ENCODE data around the gene LTBP1. TPM values are rescaled to one million over a fixed set of nuclear protein-coding genes. Genes with fewer than 3 reads are reported as not detected.

Gene LTBP1
- total and polyA plus RNA-seq, 4 donors, result 5.8 to 57.6 (median 10.2) TPM

DNA sequence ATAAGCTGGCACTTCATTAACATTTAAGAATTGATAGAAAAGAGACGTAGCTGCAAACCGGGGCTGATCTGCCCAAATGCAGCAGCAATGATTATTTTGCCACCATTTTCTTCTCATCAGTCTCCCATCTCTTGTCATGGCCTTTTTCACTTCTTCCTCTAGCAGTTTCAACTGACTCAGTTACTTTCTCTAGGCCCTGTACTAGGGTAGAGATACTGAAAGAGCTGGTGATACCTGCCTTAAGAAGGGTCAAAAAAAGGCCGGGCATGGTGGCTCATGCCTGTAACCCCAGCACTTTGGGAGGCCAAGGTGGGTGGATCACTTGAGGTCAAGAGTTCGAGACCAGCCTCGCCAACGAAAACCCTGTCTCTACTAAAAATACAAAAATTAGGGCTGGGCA is 127.4 kb downstream of the LTBP1 start:
- H3K36me3 ChIP-seq (ENCODE audit: control insufficient read depth in 4 of 4, insufficient read depth in 3 of 4, low read depth in 1 of 4, low read length in 3 of 4), result no peaks in the 10 kb centered on the region
- WGBS, result 95% methylated on average over 6 of the region's 6 CpGs
- H3K27ac ChIP-seq (ENCODE audit: low read depth in 1 of 2, low read length in 2 of 2), result no peak overlapping the region
- peaks cover 0 to 13% (median 4%) of the 10 kb centered on the region in 4 donors for H3K4me1 ChIP-seq (ENCODE audit: control insufficient read depth in 4 of 4, insufficient read depth in 4 of 4, low read length in 3 of 4)
- H3K4me3 ChIP-seq (ENCODE audit: low read depth in 1 of 3, low read length in 3 of 3), result no peak overlapping the region
- H3K27me3 ChIP-seq (ENCODE audit: control insufficient read depth in 4 of 4, insufficient read depth in 4 of 4, low read length in 3 of 4), result no peaks in the 10 kb centered on the region
- TF ChIP-seq HNF4A (conservative IDR thresholded peaks at IDR 0.05), result no peak
- TF ChIP-seq, protein P1, sequence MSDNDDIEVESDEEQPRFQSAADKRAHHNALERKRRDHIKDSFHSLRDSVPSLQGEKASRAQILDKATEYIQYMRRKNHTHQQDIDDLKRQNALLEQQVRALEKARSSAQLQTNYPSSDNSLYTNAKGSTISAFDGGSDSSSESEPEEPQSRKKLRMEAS (IDR thresholded peaks at IDR 0.05), result no peak
- no peak for DNase-seq (ENCODE audit: low spot score)
- no peak overlapping the region for H3K9ac ChIP-seq (ENCODE audit: low read depth in 1 of 2, low read length in 2 of 2)
- H3K9me3 ChIP-seq (ENCODE audit: control insufficient read depth in 4 of 4, low read length in 3 of 4), result no peaks in the 10 kb centered on the region

- no peak overlapping the region for H3K9ac ChIP-seq (ENCODE audit: low read depth in 1 of 2, low read length in 2 of 2)
- H3K4me1 ChIP-seq (ENCODE audit: control insufficient read depth in 4 of 4, insufficient read depth in 4 of 4, low read length in 3 of 4), result no peaks in the 10 kb centered on the region
- WGBS, result 86% methylated on average over 8 of the region's 8 CpGs
- DNase-seq (ENCODE audit: low spot score), result no peak
- H3K4me3 ChIP-seq (ENCODE audit: low read depth in 1 of 3, low read length in 3 of 3), result no peak overlapping the region
- no peaks in the 10 kb centered on the region for H3K9me3 ChIP-seq (ENCODE audit: control insufficient read depth in 4 of 4, low read length in 3 of 4)
- no peaks in the 10 kb centered on the region for H3K27me3 ChIP-seq (ENCODE audit: control insufficient read depth in 4 of 4, insufficient read depth in 4 of 4, low read length in 3 of 4)
- H3K36me3 ChIP-seq (ENCODE audit: control insufficient read depth in 4 of 4, insufficient read depth in 3 of 4, low read depth in 1 of 4, low read length in 3 of 4), result no peaks in the 10 kb centered on the region
- TF ChIP-seq, protein P1 (IDR thresholded peaks at IDR 0.05), result no peak
- no peak for TF ChIP-seq GABPA (IDR thresholded peaks at IDR 0.05 in 1 of 2, conservative IDR thresholded peaks at IDR 0.05 in 1 of 2)
- no peak for TF ChIP-seq HNF4A (conservative IDR thresholded peaks at IDR 0.05)
- H3K27ac ChIP-seq (ENCODE audit: low read depth in 1 of 2, low read length in 2 of 2), result no peak overlapping the region
Measured at GRCh38 chr2:33077311-33077710, 130.6 kb downstream of the LTBP1 start.

- H3K27ac ChIP-seq (ENCODE audit: low read depth in 1 of 2, low read length in 2 of 2), result no peak overlapping the region
- H3K36me3 ChIP-seq (ENCODE audit: control insufficient read depth in 4 of 4, insufficient read depth in 3 of 4, low read depth in 1 of 4, low read length in 3 of 4), result no peaks in the 10 kb centered on the region
- DNase-seq (ENCODE audit: low spot score), result no peak
- H3K4me1 ChIP-seq (ENCODE audit: control insufficient read depth in 4 of 4, insufficient read depth in 4 of 4, low read length in 3 of 4), result no peaks in the 10 kb centered on the region
- TF ChIP-seq, protein P1 (IDR thresholded peaks at IDR 0.05), result no peak
- TF ChIP-seq RXRA (IDR thresholded peaks at IDR 0.05), result no peak
- TF ChIP-seq SP1 (IDR thresholded peaks at IDR 0.05), result no peak
- TF ChIP-seq HNF4G (IDR thresholded peaks at IDR 0.05), result no peak
- TF ChIP-seq TAF1 (conservative IDR thresholded peaks at IDR 0.05), result no peak
- no peak for TF ChIP-seq GABPA (IDR thresholded peaks at IDR 0.05 in 1 of 2, conservative IDR thresholded peaks at IDR 0.05 in 1 of 2)
- no peak for TF ChIP-seq YY1 (IDR thresholded peaks at IDR 0.05)
- no peak for TF ChIP-seq JUND (IDR thresholded peaks at IDR 0.05)
- TF ChIP-seq NR2F2 (IDR thresholded peaks at IDR 0.05), result no peak
- TF ChIP-seq FOXA2 (IDR thresholded peaks at IDR 0.05), result no peak
- TF ChIP-seq, protein P2, sequence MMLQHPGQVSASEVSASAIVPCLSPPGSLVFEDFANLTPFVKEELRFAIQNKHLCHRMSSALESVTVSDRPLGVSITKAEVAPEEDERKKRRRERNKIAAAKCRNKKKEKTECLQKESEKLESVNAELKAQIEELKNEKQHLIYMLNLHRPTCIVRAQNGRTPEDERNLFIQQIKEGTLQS (IDR thresholded peaks at IDR 0.05), result no peak
- TF ChIP-seq, protein P3, sequence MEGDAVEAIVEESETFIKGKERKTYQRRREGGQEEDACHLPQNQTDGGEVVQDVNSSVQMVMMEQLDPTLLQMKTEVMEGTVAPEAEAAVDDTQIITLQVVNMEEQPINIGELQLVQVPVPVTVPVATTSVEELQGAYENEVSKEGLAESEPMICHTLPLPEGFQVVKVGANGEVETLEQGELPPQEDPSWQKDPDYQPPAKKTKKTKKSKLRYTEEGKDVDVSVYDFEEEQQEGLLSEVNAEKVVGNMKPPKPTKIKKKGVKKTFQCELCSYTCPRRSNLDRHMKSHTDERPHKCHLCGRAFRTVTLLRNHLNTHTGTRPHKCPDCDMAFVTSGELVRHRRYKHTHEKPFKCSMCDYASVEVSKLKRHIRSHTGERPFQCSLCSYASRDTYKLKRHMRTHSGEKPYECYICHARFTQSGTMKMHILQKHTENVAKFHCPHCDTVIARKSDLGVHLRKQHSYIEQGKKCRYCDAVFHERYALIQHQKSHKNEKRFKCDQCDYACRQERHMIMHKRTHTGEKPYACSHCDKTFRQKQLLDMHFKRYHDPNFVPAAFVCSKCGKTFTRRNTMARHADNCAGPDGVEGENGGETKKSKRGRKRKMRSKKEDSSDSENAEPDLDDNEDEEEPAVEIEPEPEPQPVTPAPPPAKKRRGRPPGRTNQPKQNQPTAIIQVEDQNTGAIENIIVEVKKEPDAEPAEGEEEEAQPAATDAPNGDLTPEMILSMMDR (IDR thresholded peaks at IDR 0.05; ENCODE audit: low read depth, low read length, missing input control), result no peak
- H3K9ac ChIP-seq (ENCODE audit: low read depth in 1 of 2, low read length in 2 of 2), result no peak overlapping the region
- H3K27me3 ChIP-seq (ENCODE audit: control insufficient read depth in 4 of 4, insufficient read depth in 4 of 4, low read length in 3 of 4), result no peaks in the 10 kb centered on the region
- no peak overlapping the region for H3K4me3 ChIP-seq (ENCODE audit: low read depth in 1 of 3, low read length in 3 of 3)
- H3K9me3 ChIP-seq (ENCODE audit: control insufficient read depth in 4 of 4, low read length in 3 of 4), result no peaks in the 10 kb centered on the region
- WGBS, result 69% methylated on average over 4 of the region's 4 CpGs
Measured at GRCh38 chr2:33077844-33078243, 131.1 kb downstream of the LTBP1 start.

All from liver (tissue), 9 donors.